ENCODE measurements around the gene H2BK1. TPM values are rescaled to one million over a fixed set of nuclear protein-coding genes. Genes with fewer than 3 reads are reported as not detected.

The H2BK1 gene
- total and polyA plus RNA-seq, 2 donors (not counting 1 experiment from before 2014, with no cell fraction given), result not detected

- H3K27ac ChIP-seq (ENCODE audit: insufficient read depth, low read length), result peak overlapping the region; percentile 52
- H3K4me3 ChIP-seq (replicated peaks in 1 of 4; ENCODE audit: control extremely low read depth in 1 of 4, insufficient read depth in 1 of 4, low read depth in 3 of 4, low read length in 4 of 4), result peak overlapping the region in 3 of 4 experiments; percentile 24 to 82 (median 66)
- H3K79me2 ChIP-seq (ENCODE audit: control insufficient read depth, insufficient read depth, low read length), result peaks cover 5% of the 10 kb centered on the region
- peak overlapping the region; percentile 71 for H3K4me2 ChIP-seq (ENCODE audit: extremely low read depth, insufficient read depth, low read length)
- peak; percentile 53 to 65 for DNase-seq (ENCODE audit: low read depth in 2 of 2)
- no peaks in the 10 kb centered on the region for H3K9me3 ChIP-seq (ENCODE audit: control insufficient read depth, insufficient read depth, low read depth, low read length)
- no peaks in the 10 kb centered on the region for H3K27me3 ChIP-seq (ENCODE audit: control insufficient read depth, insufficient read depth, low read length)
- TF ChIP-seq, protein P1, sequence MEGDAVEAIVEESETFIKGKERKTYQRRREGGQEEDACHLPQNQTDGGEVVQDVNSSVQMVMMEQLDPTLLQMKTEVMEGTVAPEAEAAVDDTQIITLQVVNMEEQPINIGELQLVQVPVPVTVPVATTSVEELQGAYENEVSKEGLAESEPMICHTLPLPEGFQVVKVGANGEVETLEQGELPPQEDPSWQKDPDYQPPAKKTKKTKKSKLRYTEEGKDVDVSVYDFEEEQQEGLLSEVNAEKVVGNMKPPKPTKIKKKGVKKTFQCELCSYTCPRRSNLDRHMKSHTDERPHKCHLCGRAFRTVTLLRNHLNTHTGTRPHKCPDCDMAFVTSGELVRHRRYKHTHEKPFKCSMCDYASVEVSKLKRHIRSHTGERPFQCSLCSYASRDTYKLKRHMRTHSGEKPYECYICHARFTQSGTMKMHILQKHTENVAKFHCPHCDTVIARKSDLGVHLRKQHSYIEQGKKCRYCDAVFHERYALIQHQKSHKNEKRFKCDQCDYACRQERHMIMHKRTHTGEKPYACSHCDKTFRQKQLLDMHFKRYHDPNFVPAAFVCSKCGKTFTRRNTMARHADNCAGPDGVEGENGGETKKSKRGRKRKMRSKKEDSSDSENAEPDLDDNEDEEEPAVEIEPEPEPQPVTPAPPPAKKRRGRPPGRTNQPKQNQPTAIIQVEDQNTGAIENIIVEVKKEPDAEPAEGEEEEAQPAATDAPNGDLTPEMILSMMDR (conservative IDR thresholded peaks at IDR 0.05 in 1 of 2, IDR thresholded peaks at IDR 0.05 in 1 of 2; ENCODE audit: low read depth in 1 of 2, low read length in 2 of 2), result no peak
- TF ChIP-seq EZH2 (IDR thresholded peaks at IDR 0.05; ENCODE audit: low read length, missing control alignments), result no peak
- H3K36me3 ChIP-seq (ENCODE audit: control insufficient read depth, insufficient read depth, low read length), result no peaks in the 10 kb centered on the region
- no peaks in the 10 kb centered on the region for H4K20me1 ChIP-seq (ENCODE audit: control insufficient read depth, extremely low read depth, insufficient read depth, low read length)
- H3K9ac ChIP-seq (ENCODE audit: insufficient read depth, low read length), result peak overlapping the region; percentile 70
- H3K4me1 ChIP-seq (ENCODE audit: control insufficient read depth, extremely low read depth, insufficient read depth, low read length), result peaks cover 43% of the 10 kb centered on the region
- H2AFZ ChIP-seq (ENCODE audit: low read length), result peak overlapping the region; percentile 92
These were observed 38.9 kb upstream of the H2BK1 start for GRCh38 chr7:151249034-151249731.

DNA sequence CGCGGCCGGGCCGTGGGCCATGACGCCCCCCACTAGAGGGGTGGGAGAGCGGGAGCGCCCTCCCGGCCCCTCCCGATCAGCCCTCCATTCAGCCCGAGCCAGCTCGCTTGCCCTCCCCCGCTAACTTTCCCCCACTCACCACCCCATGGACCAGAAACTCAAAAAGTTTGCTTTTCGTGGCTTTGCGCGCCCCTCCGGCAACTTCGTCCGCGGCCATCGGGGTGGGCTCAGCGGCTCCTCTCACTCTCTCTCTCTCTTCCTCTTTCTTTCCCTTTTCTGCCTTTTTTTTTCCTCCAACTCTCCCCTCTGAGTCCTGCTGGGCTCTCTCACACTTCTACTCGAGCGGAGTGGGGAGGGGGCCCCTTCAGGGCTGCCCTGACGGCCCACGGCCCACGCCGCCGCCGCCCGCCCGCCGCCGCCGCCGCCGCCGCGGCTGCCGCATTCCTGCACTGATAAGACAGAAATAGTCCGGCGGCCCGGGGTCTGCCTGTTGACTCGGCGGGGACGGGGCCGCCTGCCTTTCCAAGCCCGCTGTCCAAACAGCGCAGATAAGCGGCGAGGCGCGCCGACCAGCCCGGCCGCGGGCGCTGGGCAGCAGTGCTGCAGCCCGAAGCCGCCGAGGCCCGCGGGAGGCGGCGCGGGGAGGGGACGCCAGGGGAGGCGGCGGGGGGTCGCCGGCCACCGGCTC is 38.2 kb upstream of the H2BK1 start, which contains the start of gene SMARCD3:
Gene SMARCD3 (minus strand): TSS at position 349 of the 688 bp plus-strand sequence. CDS start 132 bp downstream, at position 217.
- peak; percentile 60 to 77 for DNase-seq (ENCODE audit: low read depth in 2 of 2)
- Histone ChIP-seq H3K4me2 (ENCODE audit: extremely low read depth, insufficient read depth, low read length) (peak within 1 kb of the TSS; percentile 100), H3K27ac (ENCODE audit: insufficient read depth, low read length) (peak within 1 kb of the TSS; percentile 59), H3K36me3 (ENCODE audit: control insufficient read depth, insufficient read depth, low read length) (no peaks in the 10 kb centered on the region), H3K4me3 (replicated peaks in 1 of 4; ENCODE audit: control extremely low read depth in 1 of 4, insufficient read depth in 1 of 4, low read depth in 3 of 4, low read length in 4 of 4) (peak within 1 kb of the TSS; percentile 53 to 82 (median 70)), H3K9me3 (ENCODE audit: control insufficient read depth, insufficient read depth, low read depth, low read length) (no peaks in the 10 kb centered on the region), H3K79me2 (ENCODE audit: control insufficient read depth, insufficient read depth, low read length) (peaks cover 5% of the 10 kb centered on the region), H2AFZ (ENCODE audit: low read length) (peak within 1 kb of the TSS; percentile 92), H4K20me1 (ENCODE audit: control insufficient read depth, extremely low read depth, insufficient read depth, low read length) (no peaks in the 10 kb centered on the region), H3K4me1 (ENCODE audit: control insufficient read depth, extremely low read depth, insufficient read depth, low read length) (peaks cover 43% of the 10 kb centered on the region), H3K9ac (ENCODE audit: insufficient read depth, low read length) (peak within 1 kb of the TSS; percentile 70), H3K27me3 (ENCODE audit: control insufficient read depth, insufficient read depth, low read length) (no peaks in the 10 kb centered on the region)
- TF ChIP-seq EZH2 (IDR thresholded peaks at IDR 0.05; ENCODE audit: low read length, missing control alignments), result no peak
- TF ChIP-seq, protein P1 (conservative IDR thresholded peaks at IDR 0.05 in 1 of 2, IDR thresholded peaks at IDR 0.05 in 1 of 2; ENCODE audit: low read depth in 1 of 2, low read length in 2 of 2), result no peak

DNA sequence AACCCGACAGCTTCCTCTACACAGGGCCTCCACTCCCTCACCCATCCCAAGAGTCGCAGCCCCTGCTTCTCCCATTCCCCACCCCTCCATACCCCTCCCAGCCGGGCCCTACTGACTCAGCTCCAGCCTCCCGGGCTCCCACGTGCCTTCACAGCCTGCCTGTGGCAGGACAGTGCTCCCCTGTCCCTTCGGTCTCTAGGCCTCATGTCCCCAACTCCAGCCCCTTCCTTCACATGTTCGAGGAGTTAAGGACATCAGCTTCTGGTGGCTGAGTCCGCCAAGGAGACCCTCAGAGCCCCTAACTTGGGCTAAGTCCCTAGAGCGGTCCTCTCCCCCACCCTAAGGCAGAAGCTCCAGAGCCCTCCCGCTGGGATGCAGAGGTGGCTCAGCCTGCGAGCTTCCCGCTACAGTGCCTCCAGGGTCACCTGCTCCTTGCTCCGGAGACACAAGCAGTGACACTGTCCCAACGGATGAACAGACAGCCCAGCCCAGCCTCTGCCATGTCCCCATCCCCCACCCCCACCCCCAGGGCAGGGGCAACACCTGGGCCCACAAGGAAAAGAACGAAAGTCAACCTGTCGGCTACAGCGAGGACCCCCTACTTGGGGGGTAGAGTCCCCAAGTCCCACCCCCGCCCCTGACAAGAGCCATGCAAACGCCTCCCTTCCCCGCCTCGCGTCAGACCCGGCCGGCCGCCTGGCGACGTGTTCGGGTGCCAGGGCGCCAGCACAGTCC is 37.5 kb upstream of the H2BK1 start:
- H4K20me1 ChIP-seq (ENCODE audit: control insufficient read depth, extremely low read depth, insufficient read depth, low read length), result no peaks in the 10 kb centered on the region
- peak; percentile 18 to 41 for DNase-seq (ENCODE audit: low read depth in 2 of 2)
- no peaks in the 10 kb centered on the region for H3K9me3 ChIP-seq (ENCODE audit: control insufficient read depth, insufficient read depth, low read depth, low read length)
- H3K36me3 ChIP-seq (ENCODE audit: control insufficient read depth, insufficient read depth, low read length), result no peaks in the 10 kb centered on the region
- TF ChIP-seq EZH2 (IDR thresholded peaks at IDR 0.05; ENCODE audit: low read length, missing control alignments), result no peak
- TF ChIP-seq, protein P1 (conservative IDR thresholded peaks at IDR 0.05 in 1 of 2, IDR thresholded peaks at IDR 0.05 in 1 of 2; ENCODE audit: low read depth in 1 of 2, low read length in 2 of 2), result no peak
- peaks cover 5% of the 10 kb centered on the region for H3K79me2 ChIP-seq (ENCODE audit: control insufficient read depth, insufficient read depth, low read length)
- H2AFZ ChIP-seq (ENCODE audit: low read length), result peak overlapping the region; percentile 17
- peak overlapping the region; percentile 53 to 82 (median 70) for H3K4me3 ChIP-seq (replicated peaks in 1 of 4; ENCODE audit: control extremely low read depth in 1 of 4, insufficient read depth in 1 of 4, low read depth in 3 of 4, low read length in 4 of 4)
- no peaks in the 10 kb centered on the region for H3K27me3 ChIP-seq (ENCODE audit: control insufficient read depth, insufficient read depth, low read length)
- H3K4me1 ChIP-seq (ENCODE audit: control insufficient read depth, extremely low read depth, insufficient read depth, low read length), result peaks cover 39% of the 10 kb centered on the region
- H3K27ac ChIP-seq (ENCODE audit: insufficient read depth, low read length), result peak overlapping the region; percentile 59
- H3K9ac ChIP-seq (ENCODE audit: insufficient read depth, low read length), result peak overlapping the region; percentile 70
- H3K4me2 ChIP-seq (ENCODE audit: extremely low read depth, insufficient read depth, low read length), result peak overlapping the region; percentile 100

Data from fibroblast of lung (primary cell).